ENCODE measurements around the gene SLC4A3.
A peak's percentile ranks its signal among the peaks of the same experiment; 100 is the strongest.
"Not testable (repeated sequence)": the region's sequence is repeated elsewhere in the genome, so short reads cannot be mapped to it uniquely, and the experiment has no call there.

The SLC4A3 gene

DNA sequence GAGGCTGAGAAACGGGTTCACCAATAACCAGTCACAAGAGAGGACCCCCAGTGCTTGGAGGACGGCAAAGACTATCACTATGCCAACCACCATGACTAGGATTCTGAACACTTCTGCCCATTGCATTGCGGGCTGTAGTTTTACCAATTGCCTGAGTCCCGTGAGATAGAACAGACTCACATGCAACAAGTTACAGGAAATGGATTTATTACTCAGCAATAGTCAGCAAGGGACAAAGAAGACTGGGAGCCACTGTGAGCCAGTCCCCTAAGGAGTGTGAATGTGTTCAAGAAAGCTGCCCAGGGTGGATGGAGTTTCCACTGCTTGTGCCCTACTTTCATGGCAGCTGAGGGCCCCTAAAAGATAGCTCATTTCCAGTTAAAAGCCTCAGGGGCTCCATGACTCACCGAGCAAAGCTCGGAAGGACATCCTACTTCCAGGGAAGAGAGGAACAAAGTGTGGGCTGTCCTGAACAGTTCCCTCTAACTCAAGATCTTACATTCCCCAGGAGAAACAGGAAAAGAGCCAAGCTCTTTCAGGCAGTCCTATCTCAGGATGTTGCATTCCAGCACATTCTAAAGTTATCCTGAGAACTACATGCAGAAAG lies 54.4 kb downstream of the SLC4A3 start:
- no peak for DNase-seq

DNA sequence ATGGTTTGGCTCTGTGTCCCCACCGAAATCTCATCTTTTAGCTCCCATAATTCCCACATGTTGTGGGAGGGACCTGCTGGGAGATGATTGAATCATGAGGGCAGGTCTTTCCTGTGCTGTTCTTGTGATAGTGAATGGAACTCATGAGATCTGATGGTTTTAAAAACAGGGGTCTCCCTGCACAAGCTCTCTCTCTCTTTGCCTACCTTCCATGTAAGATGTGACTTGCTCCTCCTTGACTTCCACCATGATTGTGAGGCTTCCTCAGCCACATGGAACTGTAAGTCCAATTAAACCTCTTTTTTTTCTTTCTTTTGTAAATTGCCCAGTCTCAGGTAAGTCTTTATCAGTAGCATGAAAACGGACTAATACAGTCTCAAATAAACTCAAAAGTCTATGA lies 56.0 kb downstream of the SLC4A3 start:
- DNase-seq, result not testable (repeated sequence)

DNA sequence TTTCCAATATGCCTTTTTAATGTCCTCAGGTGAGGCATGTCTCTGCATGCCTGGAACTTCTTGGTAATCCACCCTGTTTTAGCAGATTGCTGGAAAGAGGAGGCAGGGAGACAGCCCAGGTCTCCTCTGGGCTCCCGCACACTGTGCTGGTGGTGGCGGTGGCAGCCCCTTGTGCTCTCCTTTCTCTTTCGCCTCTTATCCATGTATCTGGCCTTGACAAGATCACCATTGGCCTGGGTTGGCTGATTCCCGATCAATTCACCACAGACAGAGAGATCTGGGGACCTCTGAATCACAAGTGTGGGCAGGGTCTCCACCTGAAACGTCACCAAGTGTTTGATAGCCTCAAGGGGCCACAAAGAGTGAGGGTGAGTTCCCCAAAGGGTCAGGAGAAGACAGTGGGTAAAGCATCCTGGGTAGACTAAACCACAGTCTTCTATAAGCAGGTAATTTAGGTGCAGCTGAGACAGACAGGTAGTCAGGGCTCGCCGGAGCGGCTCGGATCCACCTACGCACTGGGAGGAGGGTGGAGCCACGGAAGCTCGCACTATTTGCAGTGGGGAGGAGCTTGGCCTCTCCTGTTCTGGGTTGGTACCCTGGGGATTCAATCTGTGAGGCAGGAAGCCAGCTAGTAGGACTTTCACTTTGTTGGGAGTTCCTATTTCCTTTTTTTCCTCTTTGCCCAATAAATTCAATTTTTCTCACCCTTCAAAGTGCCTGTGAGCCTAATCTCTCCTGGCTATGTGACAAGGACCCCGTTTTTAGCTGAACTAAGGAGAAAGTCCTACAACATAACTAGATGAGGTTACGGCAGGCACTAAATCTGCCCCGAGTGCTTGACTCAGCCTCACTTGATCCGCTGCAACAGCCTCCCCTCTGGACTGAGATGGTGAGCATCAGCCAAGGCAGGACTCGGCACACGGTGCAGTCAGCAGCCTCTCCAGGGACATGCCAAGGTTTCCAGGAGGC lies 57.6 kb downstream of the SLC4A3 start:
- peak; percentile 12 to 43 for DNase-seq

DNA sequence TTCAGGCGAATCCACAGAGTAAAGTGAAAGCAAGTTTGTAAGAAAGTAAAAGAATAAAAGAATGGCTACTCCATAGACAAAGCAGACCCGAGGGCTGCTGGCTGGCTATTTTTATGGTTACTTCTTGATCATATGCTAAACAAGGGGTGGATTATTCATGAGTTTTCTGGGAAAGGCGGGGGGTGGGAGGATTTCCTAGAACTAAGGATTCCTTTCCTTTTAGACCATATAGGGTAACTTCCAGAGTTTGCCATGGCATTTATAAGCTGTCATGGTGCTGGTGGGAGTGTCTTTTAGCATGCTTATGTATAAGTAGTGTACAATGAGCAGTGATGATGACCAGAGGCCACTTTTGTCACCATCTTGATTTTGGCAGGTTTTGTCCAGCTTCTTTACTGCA lies 59.8 kb downstream of the SLC4A3 start:
- no peak for DNase-seq

DNA sequence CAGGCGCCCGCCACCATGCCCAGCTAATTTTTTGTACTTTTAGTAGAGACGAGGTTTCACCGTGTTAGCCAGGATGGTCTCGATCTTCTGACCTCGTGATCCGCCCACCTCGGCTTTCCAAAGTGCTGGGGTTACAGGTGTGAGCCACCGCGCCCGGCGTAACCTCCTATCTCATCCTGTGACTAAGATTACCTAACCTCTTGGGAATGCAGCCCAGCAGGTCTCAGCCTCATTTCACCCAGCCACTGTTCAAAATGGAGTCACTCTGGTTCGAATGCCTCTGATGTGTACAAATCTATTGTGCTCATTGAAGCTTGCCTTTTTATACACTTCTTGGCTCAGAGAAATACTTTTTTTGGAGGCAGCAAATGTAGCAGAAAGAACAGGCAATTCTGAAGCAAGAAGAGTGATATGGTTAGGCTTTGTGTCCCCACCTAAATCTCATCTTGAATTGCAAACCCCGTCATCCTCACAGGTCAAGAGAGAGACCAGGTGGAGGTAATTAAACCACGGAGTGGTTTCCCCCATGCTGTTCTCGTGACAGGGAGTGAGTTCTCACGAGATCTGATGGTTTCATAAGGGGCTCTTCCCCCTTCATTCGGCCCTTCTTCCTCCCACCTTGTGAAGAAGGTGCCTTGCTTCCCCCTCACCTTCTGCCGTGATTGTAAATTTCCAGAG lies 60.6 kb downstream of the SLC4A3 start:
- DNase-seq, result no peak

DNA sequence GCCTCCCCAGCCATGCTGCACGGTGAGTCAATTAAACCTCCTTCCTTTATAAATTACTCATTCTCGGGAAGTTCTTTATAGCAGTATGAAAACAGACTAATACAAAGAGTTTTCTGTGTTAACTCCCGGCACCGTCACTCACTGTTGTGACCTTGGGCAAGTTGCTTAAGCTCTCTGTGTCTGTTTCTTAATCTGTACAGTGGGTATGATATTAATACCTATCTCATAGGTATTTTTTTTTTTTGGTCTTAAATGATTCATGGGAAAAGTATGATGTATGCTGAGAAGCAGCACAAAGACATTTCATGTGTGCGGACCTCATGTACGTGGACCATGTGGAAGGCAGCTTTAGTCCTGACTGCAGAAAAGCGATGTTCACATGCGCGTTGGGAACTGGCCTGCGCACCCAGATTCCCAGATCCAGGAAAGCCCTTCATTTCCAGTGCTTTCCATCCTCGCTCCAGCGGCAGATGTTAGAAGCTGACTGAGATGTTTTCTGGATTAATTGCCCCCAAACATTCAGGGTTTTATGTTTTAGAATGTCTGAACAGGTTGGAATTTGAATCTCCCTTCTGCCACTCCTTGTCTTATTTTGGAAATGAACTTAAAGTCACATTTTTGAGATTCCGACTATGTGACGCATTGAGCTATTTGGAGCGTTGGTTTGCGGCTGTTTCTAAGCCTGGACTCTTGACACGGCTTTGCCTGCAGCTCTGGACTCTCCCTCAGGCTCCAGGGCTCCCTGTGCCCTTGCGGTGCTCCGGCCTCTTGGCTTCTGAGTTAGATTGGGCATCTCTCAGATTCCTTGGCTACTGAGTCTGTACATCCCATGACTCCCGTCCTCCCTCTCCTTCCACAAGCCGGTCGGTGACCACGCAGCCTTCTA lies 61.4 kb downstream of the SLC4A3 start:
- no peak for DNase-seq

DNA sequence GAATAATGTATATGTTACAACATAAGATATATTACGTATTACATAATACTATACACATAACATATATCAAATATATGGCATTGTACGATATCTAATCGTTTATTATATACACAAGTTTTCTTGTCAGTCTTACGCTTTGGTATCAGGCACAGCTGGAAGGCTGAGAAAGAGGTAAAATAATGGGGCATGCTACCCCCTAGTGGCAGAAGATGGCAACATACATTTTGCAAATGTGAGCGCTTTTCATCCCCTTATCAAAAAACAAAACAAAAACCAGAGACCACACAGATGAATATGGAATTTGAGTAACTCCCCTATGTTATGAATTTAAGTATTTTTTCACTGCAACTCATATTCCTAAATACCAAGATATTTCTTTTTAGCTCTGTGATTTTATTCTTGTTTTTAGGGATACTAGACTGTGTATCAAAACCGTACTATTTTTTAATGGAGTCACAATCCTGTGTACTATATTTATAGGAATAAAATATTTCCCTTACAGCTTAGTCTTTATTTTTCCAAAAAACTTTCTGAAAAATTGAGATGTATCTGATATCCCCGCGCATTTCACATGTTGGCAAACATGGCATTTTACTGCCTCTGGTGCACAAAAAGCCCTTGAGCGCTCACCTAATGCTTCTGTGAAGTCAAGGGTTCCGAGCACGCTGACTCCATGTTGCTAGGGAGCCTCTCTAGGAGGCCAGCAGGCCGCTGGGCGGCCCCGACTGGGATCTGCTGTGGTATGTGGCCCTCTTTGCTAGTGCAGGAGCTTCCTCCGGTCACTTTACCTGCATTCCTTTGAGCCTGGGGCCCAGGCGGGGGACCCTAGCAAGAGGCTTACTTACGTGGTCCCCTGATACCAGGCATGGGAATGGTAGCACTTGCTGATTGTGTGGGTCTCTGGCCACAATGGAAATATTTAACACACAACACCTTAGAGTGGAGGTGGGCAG lies 62.5 kb downstream of the SLC4A3 start:
- DNase-seq, result peak; percentile 27 to 51

DNA sequence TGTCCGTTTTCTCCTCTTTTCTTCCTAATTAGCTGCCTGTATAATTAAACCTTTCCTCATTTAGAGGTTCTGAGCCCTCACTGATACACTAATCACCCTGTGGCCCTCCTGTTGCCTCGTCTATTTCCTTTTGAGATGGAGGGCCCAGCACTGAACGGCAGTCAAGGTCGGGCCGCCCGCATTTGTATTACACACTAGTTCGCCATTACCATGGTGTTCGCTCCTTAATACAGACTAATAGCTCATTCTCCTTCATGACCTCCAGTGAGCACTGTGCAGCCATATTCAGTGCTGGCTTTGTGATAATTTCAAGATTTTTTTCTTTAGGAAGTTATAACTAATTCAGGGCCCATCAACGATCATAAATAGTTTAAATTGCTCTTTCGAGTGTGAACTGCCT lies 64.1 kb downstream of the SLC4A3 start:
- no peak for DNase-seq
